ENCODE data around the gene TMOD3.

The TMOD3 gene

GRCh38 chr15:51912528-51912927 lies 83.1 kb downstream of the TMOD3 start:
- DNase-seq = no peak

- DNase-seq = no peak
Measured at GRCh38 chr15:51917493-51917892, 88.0 kb downstream of the TMOD3 start.

- no peak for DNase-seq
Measured at GRCh38 chr15:51924156-51925068, 95.0 kb downstream of the TMOD3 start.

- no peak for DNase-seq
Measured at GRCh38 chr15:51926809-51927208, 97.4 kb downstream of the TMOD3 start.

- DNase-seq = no peak
Measured at GRCh38 chr15:51931016-51931415, 101.6 kb downstream of the TMOD3 start.

- no peak for DNase-seq
Measured at GRCh38 chr15:51931638-51932037, 102.2 kb downstream of the TMOD3 start.

GRCh38 chr15:51932161-51932560 lies 102.7 kb downstream of the TMOD3 start:
- DNase-seq = no peak

- no peak for DNase-seq
Measured at GRCh38 chr15:51935466-51936104, 106.1 kb downstream of the TMOD3 start.

GRCh38 chr15:51936105-51936478 lies 106.6 kb downstream of the TMOD3 start:
- DNase-seq = no peak

- DNase-seq = no peak
Measured at GRCh38 chr15:51938286-51938685, 108.8 kb downstream of the TMOD3 start.

- DNase-seq = no peak
Measured at GRCh38 chr15:51939216-51939615, 109.8 kb downstream of the TMOD3 start.

GRCh38 chr15:51947124-51947523 lies 117.7 kb downstream of the TMOD3 start:
- no peak for DNase-seq

- DNase-seq = no peak
Measured at GRCh38 chr15:51952805-51953204, 123.4 kb downstream of the TMOD3 start.

- DNase-seq = no peak
Measured at GRCh38 chr15:51955504-51955903, 126.1 kb downstream of the TMOD3 start.
